HepG2 (cell line): ENCODE results near the gene STKLD1. TPM values are rescaled to one million over a fixed set of nuclear protein-coding genes. Genes with fewer than 3 reads are reported as not detected.

Experiments
- FOXA3 ChIP-seq: IDR thresholded peaks from 2 replicates; pipeline ENCODE4 v1.6.1; 2016; ENCODE audit warnings: missing genetic modification reagents, missing compliant biosample characterization
- GATAD2A ChIP-seq: IDR thresholded peaks from 2 replicates; pipeline ENCODE4 v1.6.1; 2016
- HES4 ChIP-seq: sonication (generic); formaldehyde crosslinking; IDR thresholded peaks from 2 replicates; pipeline ENCODE4 v1.9.0; 2021; ENCODE audit warnings: mild to moderate bottlenecking, missing genetic modification reagents, borderline replicate concordance
- KAT8 ChIP-seq: IDR thresholded peaks from 2 replicates; pipeline ENCODE4 v1.6.1; 2016; ENCODE audit warnings: missing genetic modification reagents, missing compliant biosample characterization
- MEF2D ChIP-seq: sonication (generic); formaldehyde crosslinking; IDR thresholded peaks from 2 replicates; pipeline ENCODE4 v1.5.1; 2020; ENCODE audit warnings: mild to moderate bottlenecking, missing genetic modification reagents
- MTA1 ChIP-seq: sonication (generic); formaldehyde crosslinking; IDR thresholded peaks from 2 replicates; pipeline ENCODE4 v1.4.0; 2020; ENCODE audit warnings: missing genetic modification reagents, mild to moderate bottlenecking, borderline replicate concordance
- TARDBP ChIP-seq: sonication (generic); formaldehyde crosslinking; IDR thresholded peaks from 2 replicates; pipeline ENCODE4 v1.8.0; 2022; ENCODE audit warnings: mild to moderate bottlenecking, missing genetic modification reagents
- ZMYM3 ChIP-seq: sonication (generic); formaldehyde crosslinking; IDR thresholded peaks from 2 replicates; pipeline ENCODE4 v1.5.1; 2020; ENCODE audit warnings: mild to moderate bottlenecking, missing genetic modification reagents
- ZNF121 ChIP-seq: sonication (generic); formaldehyde crosslinking; IDR thresholded peaks from 2 replicates; pipeline ENCODE4 v1.5.0; 2020; ENCODE audit warnings: mild to moderate bottlenecking, missing genetic modification reagents
- ZNF883 ChIP-seq: sonication (generic); formaldehyde crosslinking; IDR thresholded peaks from 2 replicates; pipeline ENCODE4 v1.5.1; 2020; ENCODE audit warnings: mild to moderate bottlenecking, missing genetic modification reagents; ENCODE audit errors: not compliant biosample characterization
- polyA plus RNA-seq, 8 experiments: library from polyadenylated mRNA; depleted of rRNA in 3 of 8; stranded (reverse) in 7 of 8; unstranded in 1 of 8; fragments of >200 nt; fragmentation: Illumina TruSeq in 4 of 8; extraction: Trizol in 4 of 8; gene quantifications; 2 replicates each; pipeline versions ENCODE4 v1.2.1 to v1.2.3, GENCODE V29; 2011 to 2016; ENCODE audit warnings: low read depth in 4 of 8, missing spikeins in 1 of 8, mixed read lengths in 1 of 8; ENCODE audit not compliant: insufficient read depth in 1 of 8
- total RNA-seq, 5 experiments: library from RNA; depleted of rRNA; stranded (reverse); fragments of >200 nt; fragmentation: Illumina TruSeq; extraction: Trizol; gene quantifications; 2 replicates each; pipeline ENCODE4 v1.2.3, GENCODE V29; 2016; ENCODE audit warnings: low read depth in 1 of 5
- TF ChIP-seq, protein P1 (sequence below): sonication (generic); formaldehyde crosslinking; IDR thresholded peaks from 2 replicates; pipeline ENCODE4 v1.9.0; 2022; ENCODE audit warnings: missing genetic modification reagents, mild to moderate bottlenecking, borderline replicate concordance
- TF ChIP-seq, protein P2 (sequence below): sonication (generic); formaldehyde crosslinking; IDR thresholded peaks from 2 replicates; pipeline ENCODE4 v1.8.1; 2023; ENCODE audit warnings: mild to moderate bottlenecking, inconsistent platforms, moderate library complexity, missing genetic modification reagents, borderline replicate concordance
- TF ChIP-seq, protein P3 (sequence below): sonication (generic); formaldehyde crosslinking; IDR thresholded peaks from 2 replicates; pipeline ENCODE4 v1.4.0; 2020; ENCODE audit warnings: mild to moderate bottlenecking, missing genetic modification reagents, borderline replicate concordance
- TF ChIP-seq, protein P4 (sequence below): sonication (generic); formaldehyde crosslinking; IDR thresholded peaks from 2 replicates; pipeline ENCODE4 v1.5.1; 2020; ENCODE audit warnings: mild to moderate bottlenecking, moderate library complexity, missing genetic modification reagents
- TF ChIP-seq, protein P5 (sequence below): sonication (generic); formaldehyde crosslinking; IDR thresholded peaks from 2 replicates; pipeline ENCODE4 v1.4.0; 2020; ENCODE audit warnings: missing genetic modification reagents

The STKLD1 gene
- total and polyA plus RNA-seq, 2 of the 13 experiments (the other 11 are each of a cell fraction or from before 2014, with no cell fraction given), result 1.5 to 2.2 TPM

DNA sequence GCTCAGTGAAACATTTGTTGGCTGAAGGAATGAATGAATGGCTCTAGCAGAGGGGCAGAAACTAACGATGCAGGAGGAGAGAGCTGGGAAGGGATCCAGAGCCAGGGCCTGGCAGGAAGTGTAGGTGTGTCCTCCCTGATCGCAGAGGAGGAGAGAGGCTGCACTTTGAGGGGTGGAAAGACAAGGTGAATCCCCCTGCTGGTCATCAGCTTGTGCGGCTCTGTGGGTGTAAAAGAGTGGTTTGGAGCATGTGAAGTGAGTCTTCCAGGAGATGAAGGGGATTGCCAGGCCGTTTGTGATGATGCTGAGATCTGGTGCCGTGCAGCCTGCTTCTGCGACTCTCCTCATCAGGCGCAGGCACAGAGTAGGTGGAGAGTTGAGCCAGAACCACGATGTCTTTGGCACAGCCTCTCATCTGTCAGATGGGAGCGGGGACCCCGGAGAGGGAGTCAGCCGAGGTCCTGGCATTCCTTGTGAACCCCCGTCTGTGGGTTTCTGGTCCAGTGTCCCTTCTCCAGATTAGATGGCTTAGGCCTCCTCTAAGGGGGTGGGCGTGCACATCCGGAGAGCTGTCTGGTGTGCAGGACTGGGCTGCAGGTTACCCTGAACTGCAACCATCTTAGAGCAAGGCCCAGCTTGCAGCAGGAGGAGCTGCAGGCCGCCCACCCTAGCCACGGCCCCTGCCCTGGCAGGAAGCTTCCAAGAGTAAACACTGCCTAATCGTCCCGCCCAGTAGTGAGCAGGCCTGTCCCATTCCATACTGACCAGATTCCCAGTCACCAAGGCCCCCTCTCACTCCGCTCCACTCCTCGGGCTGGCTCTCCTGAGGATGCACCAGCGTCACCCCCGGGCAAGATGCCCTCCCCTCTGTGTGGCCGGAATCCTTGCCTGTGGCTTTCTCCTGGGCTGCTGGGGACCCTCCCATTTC is 45.7 kb downstream of the STKLD1 start, which contains the start of gene ADAMTS13 (continued):
- TF ChIP-seq, protein P1, sequence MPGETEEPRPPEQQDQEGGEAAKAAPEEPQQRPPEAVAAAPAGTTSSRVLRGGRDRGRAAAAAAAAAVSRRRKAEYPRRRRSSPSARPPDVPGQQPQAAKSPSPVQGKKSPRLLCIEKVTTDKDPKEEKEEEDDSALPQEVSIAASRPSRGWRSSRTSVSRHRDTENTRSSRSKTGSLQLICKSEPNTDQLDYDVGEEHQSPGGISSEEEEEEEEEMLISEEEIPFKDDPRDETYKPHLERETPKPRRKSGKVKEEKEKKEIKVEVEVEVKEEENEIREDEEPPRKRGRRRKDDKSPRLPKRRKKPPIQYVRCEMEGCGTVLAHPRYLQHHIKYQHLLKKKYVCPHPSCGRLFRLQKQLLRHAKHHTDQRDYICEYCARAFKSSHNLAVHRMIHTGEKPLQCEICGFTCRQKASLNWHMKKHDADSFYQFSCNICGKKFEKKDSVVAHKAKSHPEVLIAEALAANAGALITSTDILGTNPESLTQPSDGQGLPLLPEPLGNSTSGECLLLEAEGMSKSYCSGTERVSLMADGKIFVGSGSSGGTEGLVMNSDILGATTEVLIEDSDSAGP (CRISPR knock-in tag), result peak; percentile 59; the same call in 1 of the 2 replicates
- TF ChIP-seq TARDBP (CRISPR knock-in tag) (no peak), MEF2D (CRISPR knock-in tag) (no peak), GATAD2A (CRISPR knock-in tag) (0 out of 2 replicates have a peak, but pooled peaks have one; percentile 13), MTA1 (CRISPR knock-in tag) (0 out of 2 replicates have a peak, but pooled peaks have one; percentile 44), KAT8 (CRISPR knock-in tag) (0 out of 2 replicates have a peak, but pooled peaks have one; percentile 22), ZMYM3 (CRISPR knock-in tag) (peak; percentile 15; the same call in 1 of the 2 replicates), HES4 (CRISPR knock-in tag) (0 out of 2 replicates have a peak, but pooled peaks have one; percentile 25), ZNF883 (CRISPR knock-in tag) (peak; percentile 31), ZNF121 (CRISPR knock-in tag) (peak; percentile 30; the same call in 1 of the 2 replicates), FOXA3 (CRISPR knock-in tag) (peak; percentile 57)
- TF ChIP-seq, protein P2, sequence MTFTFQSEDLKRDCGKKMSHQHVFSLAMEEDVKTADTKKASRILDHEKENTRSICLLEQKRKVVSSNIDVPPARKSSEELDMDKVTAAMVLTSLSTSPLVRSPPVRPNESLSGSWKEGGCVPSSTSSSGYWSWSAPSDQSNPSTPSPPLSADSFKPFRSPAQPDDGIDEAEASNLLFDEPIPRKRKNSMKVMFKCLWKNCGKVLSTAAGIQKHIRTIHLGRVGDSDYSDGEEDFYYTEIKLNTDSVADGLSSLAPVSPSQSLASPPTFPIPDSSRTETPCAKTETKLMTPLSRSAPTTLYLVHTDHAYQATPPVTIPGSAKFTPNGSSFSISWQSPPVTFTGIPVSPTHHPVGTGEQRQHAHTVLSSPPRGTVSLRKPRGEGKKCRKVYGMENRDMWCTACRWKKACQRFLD (CRISPR knock-in tag), result peak; percentile 69; the same call in 1 of the 2 replicates
- TF ChIP-seq, protein P3, sequence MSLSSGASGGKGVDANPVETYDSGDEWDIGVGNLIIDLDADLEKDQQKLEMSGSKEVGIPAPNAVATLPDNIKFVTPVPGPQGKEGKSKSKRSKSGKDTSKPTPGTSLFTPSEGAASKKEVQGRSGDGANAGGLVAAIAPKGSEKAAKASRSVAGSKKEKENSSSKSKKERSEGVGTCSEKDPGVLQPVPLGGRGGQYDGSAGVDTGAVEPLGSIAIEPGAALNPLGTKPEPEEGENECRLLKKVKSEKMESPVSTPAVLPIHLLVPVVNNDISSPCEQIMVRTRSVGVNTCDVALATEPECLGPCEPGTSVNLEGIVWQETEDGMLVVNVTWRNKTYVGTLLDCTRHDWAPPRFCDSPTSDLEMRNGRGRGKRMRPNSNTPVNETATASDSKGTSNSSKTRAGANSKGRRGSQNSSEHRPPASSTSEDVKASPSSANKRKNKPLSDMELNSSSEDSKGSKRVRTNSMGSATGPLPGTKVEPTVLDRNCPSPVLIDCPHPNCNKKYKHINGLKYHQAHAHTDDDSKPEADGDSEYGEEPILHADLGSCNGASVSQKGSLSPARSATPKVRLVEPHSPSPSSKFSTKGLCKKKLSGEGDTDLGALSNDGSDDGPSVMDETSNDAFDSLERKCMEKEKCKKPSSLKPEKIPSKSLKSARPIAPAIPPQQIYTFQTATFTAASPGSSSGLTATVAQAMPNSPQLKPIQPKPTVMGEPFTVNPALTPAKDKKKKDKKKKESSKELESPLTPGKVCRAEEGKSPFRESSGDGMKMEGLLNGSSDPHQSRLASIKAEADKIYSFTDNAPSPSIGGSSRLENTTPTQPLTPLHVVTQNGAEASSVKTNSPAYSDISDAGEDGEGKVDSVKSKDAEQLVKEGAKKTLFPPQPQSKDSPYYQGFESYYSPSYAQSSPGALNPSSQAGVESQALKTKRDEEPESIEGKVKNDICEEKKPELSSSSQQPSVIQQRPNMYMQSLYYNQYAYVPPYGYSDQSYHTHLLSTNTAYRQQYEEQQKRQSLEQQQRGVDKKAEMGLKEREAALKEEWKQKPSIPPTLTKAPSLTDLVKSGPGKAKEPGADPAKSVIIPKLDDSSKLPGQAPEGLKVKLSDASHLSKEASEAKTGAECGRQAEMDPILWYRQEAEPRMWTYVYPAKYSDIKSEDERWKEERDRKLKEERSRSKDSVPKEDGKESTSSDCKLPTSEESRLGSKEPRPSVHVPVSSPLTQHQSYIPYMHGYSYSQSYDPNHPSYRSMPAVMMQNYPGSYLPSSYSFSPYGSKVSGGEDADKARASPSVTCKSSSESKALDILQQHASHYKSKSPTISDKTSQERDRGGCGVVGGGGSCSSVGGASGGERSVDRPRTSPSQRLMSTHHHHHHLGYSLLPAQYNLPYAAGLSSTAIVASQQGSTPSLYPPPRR (CRISPR knock-in tag), result peak; percentile 37; the same call in 1 of the 2 replicates
- TF ChIP-seq, protein P4, sequence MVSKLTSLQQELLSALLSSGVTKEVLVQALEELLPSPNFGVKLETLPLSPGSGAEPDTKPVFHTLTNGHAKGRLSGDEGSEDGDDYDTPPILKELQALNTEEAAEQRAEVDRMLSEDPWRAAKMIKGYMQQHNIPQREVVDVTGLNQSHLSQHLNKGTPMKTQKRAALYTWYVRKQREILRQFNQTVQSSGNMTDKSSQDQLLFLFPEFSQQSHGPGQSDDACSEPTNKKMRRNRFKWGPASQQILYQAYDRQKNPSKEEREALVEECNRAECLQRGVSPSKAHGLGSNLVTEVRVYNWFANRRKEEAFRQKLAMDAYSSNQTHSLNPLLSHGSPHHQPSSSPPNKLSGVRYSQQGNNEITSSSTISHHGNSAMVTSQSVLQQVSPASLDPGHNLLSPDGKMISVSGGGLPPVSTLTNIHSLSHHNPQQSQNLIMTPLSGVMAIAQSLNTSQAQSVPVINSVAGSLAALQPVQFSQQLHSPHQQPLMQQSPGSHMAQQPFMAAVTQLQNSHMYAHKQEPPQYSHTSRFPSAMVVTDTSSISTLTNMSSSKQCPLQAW (CRISPR knock-in tag), result peak; percentile 44; the same call in 1 of the 2 replicates
- TF ChIP-seq, protein P5, sequence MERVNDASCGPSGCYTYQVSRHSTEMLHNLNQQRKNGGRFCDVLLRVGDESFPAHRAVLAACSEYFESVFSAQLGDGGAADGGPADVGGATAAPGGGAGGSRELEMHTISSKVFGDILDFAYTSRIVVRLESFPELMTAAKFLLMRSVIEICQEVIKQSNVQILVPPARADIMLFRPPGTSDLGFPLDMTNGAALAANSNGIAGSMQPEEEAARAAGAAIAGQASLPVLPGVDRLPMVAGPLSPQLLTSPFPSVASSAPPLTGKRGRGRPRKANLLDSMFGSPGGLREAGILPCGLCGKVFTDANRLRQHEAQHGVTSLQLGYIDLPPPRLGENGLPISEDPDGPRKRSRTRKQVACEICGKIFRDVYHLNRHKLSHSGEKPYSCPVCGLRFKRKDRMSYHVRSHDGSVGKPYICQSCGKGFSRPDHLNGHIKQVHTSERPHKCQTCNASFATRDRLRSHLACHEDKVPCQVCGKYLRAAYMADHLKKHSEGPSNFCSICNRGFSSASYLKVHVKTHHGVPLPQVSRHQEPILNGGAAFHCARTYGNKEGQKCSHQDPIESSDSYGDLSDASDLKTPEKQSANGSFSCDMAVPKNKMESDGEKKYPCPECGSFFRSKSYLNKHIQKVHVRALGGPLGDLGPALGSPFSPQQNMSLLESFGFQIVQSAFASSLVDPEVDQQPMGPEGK, result 0 out of 2 replicates have a peak, but pooled peaks have one; percentile 12
